Measurements from ENCODE around the gene ZNF841.
"Not testable (repeated sequence)": the region's sequence is repeated elsewhere in the genome, so short reads cannot be mapped to it uniquely, and the experiment has no call there.

ZNF841 gene

GRCh38 chr19:52110780-52111179, 15.2 kb upstream of the ZNF841 start:
- DNase-seq (ENCODE audit: extremely low spot score), result no peak
- CTCF ChIA-PET, result no interaction called here
- POLR2A ChIA-PET, result no interaction called here
- TF ChIP-seq ELF4 (IDR thresholded peaks at IDR 0.05) (no peak), FOXA1 (IDR thresholded peaks at IDR 0.05) (no peak), HDGF (IDR thresholded peaks at IDR 0.05; ENCODE audit: borderline replicate concordance) (no peak), SP1 (IDR thresholded peaks at IDR 0.05) (no peak), FOXM1 (IDR thresholded peaks at IDR 0.05; ENCODE audit: borderline replicate concordance) (no peak)
- TF ChIP-seq, protein P1, sequence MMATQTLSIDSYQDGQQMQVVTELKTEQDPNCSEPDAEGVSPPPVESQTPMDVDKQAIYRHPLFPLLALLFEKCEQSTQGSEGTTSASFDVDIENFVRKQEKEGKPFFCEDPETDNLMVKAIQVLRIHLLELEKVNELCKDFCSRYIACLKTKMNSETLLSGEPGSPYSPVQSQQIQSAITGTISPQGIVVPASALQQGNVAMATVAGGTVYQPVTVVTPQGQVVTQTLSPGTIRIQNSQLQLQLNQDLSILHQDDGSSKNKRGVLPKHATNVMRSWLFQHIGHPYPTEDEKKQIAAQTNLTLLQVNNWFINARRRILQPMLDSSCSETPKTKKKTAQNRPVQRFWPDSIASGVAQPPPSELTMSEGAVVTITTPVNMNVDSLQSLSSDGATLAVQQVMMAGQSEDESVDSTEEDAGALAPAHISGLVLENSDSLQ (IDR thresholded peaks at IDR 0.05), result no peak

DNA sequence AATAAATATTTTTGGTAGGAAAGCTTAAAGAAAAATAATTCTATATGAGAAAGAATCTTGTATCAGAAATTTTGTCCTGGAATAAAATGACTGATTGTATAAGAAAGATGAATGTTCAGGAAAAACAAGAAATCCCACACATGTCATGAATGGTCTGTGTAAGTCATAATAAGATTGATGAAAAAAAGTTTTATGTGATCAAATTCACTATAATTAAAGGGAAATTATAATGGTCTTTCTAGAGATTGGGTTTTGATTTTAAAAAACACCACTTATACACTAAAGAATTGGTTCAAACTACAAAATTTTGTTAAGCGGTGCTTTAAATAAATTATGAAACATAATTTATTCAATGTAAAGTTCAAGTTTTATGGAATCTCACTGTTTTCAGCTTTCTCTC, 7.2 kb upstream of the ZNF841 start:
- TF ChIP-seq NFRKB (IDR thresholded peaks at IDR 0.05) (no peak), ARNT (IDR thresholded peaks at IDR 0.05) (no peak), BHLHE40 (IDR thresholded peaks at IDR 0.05; ENCODE audit: borderline replicate concordance) (no peak), TARDBP (IDR thresholded peaks at IDR 0.05) (no peak), ELF4 (IDR thresholded peaks at IDR 0.05) (no peak), LEF1 (IDR thresholded peaks at IDR 0.05; ENCODE audit: borderline replicate concordance) (no peak), FOXA1 (IDR thresholded peaks at IDR 0.05) (no peak)
- TF ChIP-seq, protein P1 (IDR thresholded peaks at IDR 0.05), result no peak
- CTCF ChIA-PET, result no interaction called here
- no peak for DNase-seq (ENCODE audit: extremely low spot score)
- POLR2A ChIA-PET, result no interaction called here

GRCh38 chr19:52101866-52102562, 6.4 kb upstream of the ZNF841 start:
- DNase-seq (ENCODE audit: extremely low spot score), result no peak
- POLR2A ChIA-PET, result no interaction called here
- no peak for TF ChIP-seq L3MBTL2 (conservative IDR thresholded peaks at IDR 0.05)
- TF ChIP-seq CTBP1 (IDR thresholded peaks at IDR 0.05; ENCODE audit: borderline replicate concordance), result no peak
- TF ChIP-seq SP1 (IDR thresholded peaks at IDR 0.05), result no peak
- no peak for TF ChIP-seq FOXA1 (IDR thresholded peaks at IDR 0.05)
- TF ChIP-seq FOXK2 (IDR thresholded peaks at IDR 0.05), result no peak
- TF ChIP-seq TARDBP (IDR thresholded peaks at IDR 0.05), result no peak
- no peak for TF ChIP-seq ARNT (IDR thresholded peaks at IDR 0.05)
- TF ChIP-seq HDGF (IDR thresholded peaks at IDR 0.05; ENCODE audit: borderline replicate concordance), result no peak
- no peak for TF ChIP-seq NFRKB (IDR thresholded peaks at IDR 0.05)
- TF ChIP-seq LEF1 (IDR thresholded peaks at IDR 0.05; ENCODE audit: borderline replicate concordance), result no peak
- TF ChIP-seq ELF4 (IDR thresholded peaks at IDR 0.05), result no peak
- TF ChIP-seq, protein P1 (IDR thresholded peaks at IDR 0.05), result no peak
- no peak for TF ChIP-seq SUZ12 (IDR thresholded peaks at IDR 0.05)
- TF ChIP-seq BHLHE40 (IDR thresholded peaks at IDR 0.05; ENCODE audit: borderline replicate concordance), result no peak
- CTCF ChIA-PET, result no interaction called here

DNA sequence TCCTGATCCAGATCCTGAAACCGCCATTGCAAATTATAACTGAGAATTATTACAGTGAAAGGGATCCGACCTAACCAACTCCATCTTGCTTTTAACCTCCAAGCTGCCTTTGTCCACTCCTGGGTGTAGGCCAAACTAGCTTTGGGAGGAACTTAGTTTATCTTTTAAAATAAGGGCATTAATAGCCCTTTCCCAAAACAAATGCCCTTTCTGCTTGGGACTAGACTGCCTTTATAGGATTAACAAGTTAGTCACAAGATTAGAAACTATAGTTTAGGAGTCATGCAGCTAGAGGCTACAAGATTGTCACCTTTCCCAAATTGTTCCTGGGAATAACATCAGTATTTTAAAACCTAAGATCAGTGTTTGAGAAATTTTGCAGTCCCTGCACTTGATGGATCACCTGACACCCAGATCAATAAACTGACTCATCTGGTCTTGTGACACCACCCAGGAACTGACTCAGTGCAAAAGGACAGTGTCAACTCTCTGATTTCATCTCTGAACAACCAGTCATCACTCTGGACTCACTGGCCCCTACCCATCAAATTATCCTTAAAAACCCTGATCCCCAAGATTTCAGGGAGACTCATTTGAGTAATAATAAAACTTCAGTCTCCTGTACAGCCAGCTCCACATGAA, 4.1 kb upstream of the ZNF841 start:
- no peak for DNase-seq (ENCODE audit: extremely low spot score)
- TF ChIP-seq ELF4 (IDR thresholded peaks at IDR 0.05), result no peak
- TF ChIP-seq L3MBTL2 (conservative IDR thresholded peaks at IDR 0.05), result no peak
- no peak for TF ChIP-seq LEF1 (IDR thresholded peaks at IDR 0.05; ENCODE audit: borderline replicate concordance)
- no peak for TF ChIP-seq ZNF384 (IDR thresholded peaks at IDR 0.05)
- no peak for TF ChIP-seq SUZ12 (IDR thresholded peaks at IDR 0.05)
- no peak for TF ChIP-seq FOXK2 (IDR thresholded peaks at IDR 0.05)
- POLR2A ChIA-PET, result no interaction called here
- CTCF ChIA-PET, result no interaction called here

DNA sequence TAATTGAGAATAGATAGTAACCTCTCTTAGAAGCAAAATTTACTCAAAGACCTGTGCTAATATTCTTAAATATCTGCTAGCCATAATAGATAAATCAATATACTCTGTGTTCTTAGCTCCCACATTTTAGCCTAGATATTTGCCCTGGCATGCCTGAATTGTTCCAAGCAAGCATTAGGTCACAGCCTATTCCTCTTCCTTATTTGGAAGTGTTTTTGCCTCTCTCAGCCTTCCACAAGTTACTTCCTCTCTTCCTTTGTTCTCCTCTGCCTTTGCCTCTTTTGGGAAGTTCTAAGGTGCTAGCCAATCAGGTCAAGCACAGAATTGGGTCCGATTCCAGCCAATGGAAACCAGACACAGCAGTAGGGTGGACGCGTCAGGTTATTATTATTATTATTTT, 851 bp upstream of the ZNF841 start:
- POLR2A ChIA-PET; CTCF ChIA-PET; DNase-seq (ENCODE audit: extremely low spot score): not testable (repeated sequence)

- POLR2A ChIA-PET, result no interaction called here
- TF ChIP-seq L3MBTL2 (conservative IDR thresholded peaks at IDR 0.05) (no peak), NFRKB (IDR thresholded peaks at IDR 0.05) (no peak), LEF1 (IDR thresholded peaks at IDR 0.05; ENCODE audit: borderline replicate concordance) (no peak), ZNF384 (IDR thresholded peaks at IDR 0.05) (no peak), FOXM1 (IDR thresholded peaks at IDR 0.05; ENCODE audit: borderline replicate concordance) (no peak), SP1 (IDR thresholded peaks at IDR 0.05) (no peak), ARNT (IDR thresholded peaks at IDR 0.05) (no peak), HDGF (IDR thresholded peaks at IDR 0.05; ENCODE audit: borderline replicate concordance) (no peak), SUZ12 (IDR thresholded peaks at IDR 0.05) (no peak)
- TF ChIP-seq, protein P1 (IDR thresholded peaks at IDR 0.05), result no peak
- CTCF ChIA-PET, result no interaction called here
- no peak for DNase-seq (ENCODE audit: extremely low spot score)
These were observed 937 bp downstream of the ZNF841 start for GRCh38 chr19:52094526-52095130.
